Measurements from ENCODE around the gene CSK.

DNA sequence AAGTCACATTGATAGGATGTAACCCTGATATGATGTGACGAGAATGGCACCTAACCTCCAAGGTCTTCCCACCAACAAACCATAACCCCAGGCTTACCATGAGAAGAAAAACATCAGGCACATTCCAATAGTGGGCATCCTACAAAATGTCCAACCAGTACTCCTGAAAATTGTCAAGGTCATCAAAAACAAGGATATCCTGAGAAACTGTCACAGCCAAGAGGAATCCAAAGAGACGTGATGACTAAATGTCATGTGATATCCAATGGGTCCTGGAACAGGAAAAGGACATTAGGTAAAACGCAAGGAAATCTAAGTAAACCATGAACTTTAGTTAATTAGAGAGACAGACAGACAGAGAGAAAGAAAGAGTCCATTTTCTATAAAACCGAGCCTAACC, 35.5 kb upstream of the CSK start:
- TF ChIP-seq EZH2 (IDR thresholded peaks at IDR 0.05) (no peak), POLR2AphosphoS5 (IDR thresholded peaks at IDR 0.05; ENCODE audit: borderline replicate concordance, low read depth, low read length) (no peak), FOXP2 (optimal IDR thresholded peaks at IDR 0.05; ENCODE audit: control extremely low read depth, extremely low read length, insufficient read depth) (no peak)
